ENCODE measurements around the gene STAT1. TPM values are rescaled to one million over a fixed set of nuclear protein-coding genes. Genes with fewer than 3 reads are reported as not detected.
"Not testable (repeated sequence)": the region's sequence is repeated elsewhere in the genome, so short reads cannot be mapped to it uniquely, and the experiment has no call there.

The STAT1 gene
- polyA plus RNA-seq, 3 donors = 51.3 to 126 (median 110) TPM

GRCh38 chr2:190996338-190996946 is 17.5 kb downstream of the STAT1 start:
- TF ChIP-seq CTCF (IDR thresholded peaks at IDR 0.05) = peak; percentile 33
- intact Hi-C loops (cut with micrococcal nuclease) = loop anchor here in 1 of 2 donors (10.0 kb wide), 1 partner anchor 92 kb away; no protein-coding TSS in a partner anchor
- no peaks in the 10 kb centered on the region for H3K9me3 ChIP-seq (replicated peaks in 1 of 2; ENCODE audit: control insufficient read depth in 1 of 2, insufficient read depth in 1 of 2, low read length in 2 of 2)
- peaks cover 98% of the 10 kb centered on the region for H4K20me1 ChIP-seq (ENCODE audit: insufficient read depth, low read length)
- no peaks in the 10 kb centered on the region for H3K27me3 ChIP-seq (ENCODE audit: control insufficient read depth in 2 of 2, insufficient read depth in 2 of 2, low read length in 2 of 2)
- H3K27ac ChIP-seq (ENCODE audit: low read depth in 1 of 2, low read length in 2 of 2) = peak overlapping the region in 1 of 2 donors; percentile 60
- H2AFZ ChIP-seq (ENCODE audit: insufficient read depth, low read depth, low read length, poor library complexity, severe bottlenecking) = no peak overlapping the region
- Mint-ChIP-seq H3K27me3 (ENCODE audit: low read depth in 3 of 3) (no peaks in the 10 kb centered on the region), H3K4me1 (peaks cover 8% of the 10 kb centered on the region), H3K36me3 (peaks cover 90 to 96% of the 10 kb centered on the region in 2 donors), H3K27ac (peak overlapping the region in 6 of 7 donors; percentile 36 to 90 (median 66)), H3K9me3 (peaks cover 0 to 3% (median 0%) of the 10 kb centered on the region in 7 donors), H3K4me3 (peak overlapping the region in 1 of 2 donors; percentile 21)
- 100% methylated on average over 4 of the region's 5 CpGs for WGBS (ENCODE audit: insufficient coverage)
- peaks cover 95 to 100% of the 10 kb centered on the region in 2 donors for H3K36me3 ChIP-seq (replicated peaks in 1 of 2; ENCODE audit: control insufficient read depth in 1 of 2, insufficient read depth in 2 of 2, low read length in 2 of 2)
- no peak overlapping the region for H3K4me2 ChIP-seq (replicated peaks; ENCODE audit: extremely low read depth, low read length, poor library complexity, severe bottlenecking)
- peaks cover 15% of the 10 kb centered on the region for H3K79me2 ChIP-seq (ENCODE audit: insufficient read depth, low read length)
- no peak overlapping the region for H3K4me3 ChIP-seq (replicated peaks in 1 of 3; ENCODE audit: low read depth in 2 of 3, low read length in 3 of 3)
- H3K9ac ChIP-seq (ENCODE audit: insufficient read depth, low read length, poor library complexity, severe bottlenecking) = no peak overlapping the region
- peak in 2 of 3 donors; percentile 11 to 14 for DNase-seq
- peaks cover 6 to 11% of the 10 kb centered on the region in 2 donors for H3K4me1 ChIP-seq (ENCODE audit: control insufficient read depth in 1 of 2, insufficient read depth in 2 of 2, low read length in 2 of 2)

GRCh38 chr2:190995315-190995714 is 18.7 kb downstream of the STAT1 start:
- Histone ChIP-seq H3K36me3 (replicated peaks in 1 of 2; ENCODE audit: control insufficient read depth in 1 of 2, insufficient read depth in 2 of 2, low read length in 2 of 2) (peaks cover 95 to 100% of the 10 kb centered on the region in 2 donors), H3K4me1 (ENCODE audit: control insufficient read depth in 1 of 2, insufficient read depth in 2 of 2, low read length in 2 of 2) (peaks cover 6 to 11% of the 10 kb centered on the region in 2 donors), H3K27ac (ENCODE audit: low read depth in 1 of 2, low read length in 2 of 2) (peak overlapping the region in 1 of 2 donors; percentile 50), H3K79me2 (ENCODE audit: insufficient read depth, low read length) (peaks cover 16% of the 10 kb centered on the region), H4K20me1 (ENCODE audit: insufficient read depth, low read length) (peaks cover 98% of the 10 kb centered on the region)
- not testable (repeated sequence) for H3K9ac ChIP-seq (ENCODE audit: insufficient read depth, low read length, poor library complexity, severe bottlenecking); H3K4me1 Mint-ChIP-seq; H3K27me3 ChIP-seq (ENCODE audit: control insufficient read depth in 2 of 2, insufficient read depth in 2 of 2, low read length in 2 of 2); H3K9me3 Mint-ChIP-seq; H3K27me3 Mint-ChIP-seq (ENCODE audit: low read depth in 3 of 3); H3K4me3 ChIP-seq (replicated peaks in 1 of 3; ENCODE audit: low read depth in 2 of 3, low read length in 3 of 3); H3K9me3 ChIP-seq (replicated peaks in 1 of 2; ENCODE audit: control insufficient read depth in 1 of 2, insufficient read depth in 1 of 2, low read length in 2 of 2); H3K4me2 ChIP-seq (replicated peaks; ENCODE audit: extremely low read depth, low read length, poor library complexity, severe bottlenecking); H2AFZ ChIP-seq (ENCODE audit: insufficient read depth, low read depth, low read length, poor library complexity, severe bottlenecking); H3K4me3 Mint-ChIP-seq
- peak in 1 of 3 donors; percentile 13 for DNase-seq
- peaks cover 90 to 96% of the 10 kb centered on the region in 2 donors for H3K36me3 Mint-ChIP-seq
- H3K27ac Mint-ChIP-seq = peak overlapping the region in 1 of 7 donors; percentile 65
- intact Hi-C loops (cut with micrococcal nuclease) = loop anchor here in 1 of 2 donors (10.0 kb wide), 1 partner anchor 91 kb away; no protein-coding TSS in a partner anchor
- WGBS (ENCODE audit: insufficient coverage) = no CpG with 5 or more reads among the region's 3 CpGs

All from CD14-positive monocyte (primary cell).